GM12878 (cell line): ENCODE data around the gene MRPL18. TPM values are rescaled to one million over a fixed set of nuclear protein-coding genes. Genes with fewer than 3 reads are reported as not detected.

Experiments used
- ATAC-seq: fragments of 200-7000 bp; cut with Tn5 transposase; 3 replicates; pipeline ENCODE4 v1.9.1; 2020; ENCODE audit warnings: mild to moderate bottlenecking, moderate library complexity
- BruUV-seq: library from RNA; stranded (reverse); fragments of 400-500 nt; replicated peaks from 2 replicates; lab custom pipeline; 2021; lab: Mats Ljungman, UMichigan
- CTCF ChIA-PET: fragments of 300-600 bp; sonication (Branson Sonifier 250); formaldehyde crosslinking; extraction: SDS; loops from one replicate; lab custom pipeline; 2021; ENCODE audit warnings: inconsistent platforms; lab: Yijun Ruan, JAX
- POLR2A ChIA-PET: fragments of 350-600 bp; formaldehyde crosslinking; extraction: SDS; loops from one replicate; lab custom pipeline; 2021; ENCODE audit warnings: inconsistent platforms; lab: Charles Lee
- RAD21 ChIA-PET: fragments of 300-600 bp; sonication (Branson Sonifier 250); formaldehyde crosslinking; loops from one replicate; lab custom pipeline; 2023; ENCODE audit warnings: antibody characterized with exemption; ENCODE audit not compliant: unreplicated experiment; lab: Charles Lee
- SMC1A ChIA-PET: fragments of 300-600 bp; sonication (Branson Sonifier 250); formaldehyde crosslinking; loops from one replicate; lab custom pipeline; 2023; ENCODE audit not compliant: unreplicated experiment, uncharacterized antibody; lab: Charles Lee
- DNase-seq: peaks from one replicate; pipeline ENCODE4 v3.0.0-alpha.2; 2011; ENCODE audit warnings: low read depth, low spot score
- FAIRE-seq: peaks from 3 replicates; lab custom pipeline; 2011; peaks lifted over from hg19 to GRCh38; lab: Jason Lieb, UNC
- H2AFZ ChIP-seq: 2 replicates; pipeline ENCODE4 v1.6.0; 2011; ENCODE audit warnings: low read depth, low read length, control low read depth; ENCODE audit not compliant: control insufficient read depth
- H3K27ac ChIP-seq: 2 replicates; pipeline ENCODE4 v1.5.1; 2011; ENCODE audit warnings: control low read depth; ENCODE audit not compliant: control insufficient read depth, insufficient read depth
- H3K27me3 ChIP-seq, 2 experiments: replicated peaks in 1 of 2; 2 replicates each; pipeline versions ENCODE4 v1.6.0 to v1.6.1; 2011; ENCODE audit warnings: low read length in 1 of 2; ENCODE audit not compliant: control insufficient read depth in 2 of 2, insufficient read depth in 2 of 2
- H3K36me3 ChIP-seq, 2 experiments: 2 replicates each; pipeline ENCODE4 v1.5.1; 2011; ENCODE audit warnings: low read length in 1 of 2; ENCODE audit not compliant: control insufficient read depth in 2 of 2, insufficient read depth in 2 of 2
- H3K4me1 ChIP-seq: 2 replicates; pipeline ENCODE4 v1.6.1; 2011; ENCODE audit warnings: mild to moderate bottlenecking, low read length, moderate library complexity, mixed read lengths; ENCODE audit not compliant: control insufficient read depth, insufficient read depth
- H3K4me2 ChIP-seq: 2 replicates; pipeline ENCODE4 v1.6.0; 2011; ENCODE audit warnings: control low read depth; ENCODE audit not compliant: control insufficient read depth, insufficient read depth
- H3K4me3 ChIP-seq: fragments of 200-600 bp; sonication (generic); 2 replicates; pipeline ENCODE4 v1.5.1; 2016
- H3K79me2 ChIP-seq: 2 replicates; pipeline ENCODE4 v1.6.0; 2011; ENCODE audit warnings: low read length; ENCODE audit not compliant: control insufficient read depth, insufficient read depth
- H3K9ac ChIP-seq: 2 replicates; pipeline ENCODE4 v1.8.0; 2011; ENCODE audit warnings: low read length, control low read depth, mixed read lengths; ENCODE audit not compliant: control insufficient read depth, insufficient read depth
- H3K9me3 ChIP-seq: replicated peaks from 3 replicates; pipeline ENCODE4 v1.5.1; 2011; ENCODE audit warnings: mild to moderate bottlenecking, low read length; ENCODE audit not compliant: control insufficient read depth, insufficient read depth
- H4K20me1 ChIP-seq: 2 replicates; pipeline ENCODE4 v1.6.0; 2011; ENCODE audit not compliant: control insufficient read depth, insufficient read depth
- ETV6 ChIP-seq, 2 experiments: fragments of 450-650 bp in 1 of 2; IDR thresholded peaks in 1 of 2; conservative IDR thresholded peaks in 1 of 2; 2 replicates each; pipeline ENCODE4 v1.6.1; 2014; ENCODE audit warnings: antibody characterized with exemption in 1 of 2, borderline replicate concordance in 1 of 2, low read depth in 1 of 2, mild to moderate bottlenecking in 1 of 2, moderate library complexity in 1 of 2
- GABPA ChIP-seq: IDR thresholded peaks from 2 replicates; pipeline ENCODE4 v1.6.1; 2014; ENCODE audit warnings: antibody characterized with exemption, low read depth, mild to moderate bottlenecking, inconsistent platforms
- GATAD2B ChIP-seq: fragments of 450-650 bp; conservative IDR thresholded peaks from 2 replicates; pipeline ENCODE4 v1.6.1; 2017; ENCODE audit warnings: low read depth, mild to moderate bottlenecking, moderate library complexity
- HDAC2 ChIP-seq: fragments of 200-600 bp; sonication (generic); IDR thresholded peaks from 2 replicates; pipeline ENCODE4 v1.6.1; 2017
- IKZF2 ChIP-seq, 2 experiments: fragments of 450-650 bp; IDR thresholded peaks; 2 replicates each; pipeline ENCODE4 v1.6.1; 2017; ENCODE audit warnings: mild to moderate bottlenecking in 2 of 2, moderate library complexity in 2 of 2
- JUND ChIP-seq: IDR thresholded peaks from 2 replicates; pipeline ENCODE4 v1.6.1; 2012; ENCODE audit warnings: low read depth, mild to moderate bottlenecking, low read length, improper control_type of control experiment, moderate library complexity
- PKNOX1 ChIP-seq: fragments of 450-650 bp; IDR thresholded peaks from 2 replicates; pipeline ENCODE4 v1.6.1; 2016; ENCODE audit warnings: mild to moderate bottlenecking
- POLR2A ChIP-seq: IDR thresholded peaks from 2 replicates; pipeline ENCODE4 v1.6.1; 2011; ENCODE audit warnings: low read depth, mild to moderate bottlenecking, low read length
- RB1 ChIP-seq: fragments of 450-650 bp; formaldehyde crosslinking; IDR thresholded peaks from 2 replicates; pipeline ENCODE4 v1.6.1; 2017; ENCODE audit warnings: mild to moderate bottlenecking, borderline replicate concordance
- TCF3 ChIP-seq: IDR thresholded peaks from 2 replicates; pipeline ENCODE4 v1.6.1; 2012; ENCODE audit warnings: low read depth, mild to moderate bottlenecking, low read length, borderline replicate concordance; ENCODE audit not compliant: insufficient read depth
- TCF7 ChIP-seq: IDR thresholded peaks from 2 replicates; pipeline ENCODE4 v1.6.1; 2014; ENCODE audit warnings: antibody characterized with exemption, borderline replicate concordance
- ZNF207 ChIP-seq: fragments of 450-650 bp; IDR thresholded peaks from 2 replicates; pipeline ENCODE4 v1.6.1; 2014; ENCODE audit warnings: antibody characterized with exemption, mild to moderate bottlenecking, borderline replicate concordance
- ZNF217 ChIP-seq: fragments of 450-650 bp; IDR thresholded peaks from 2 replicates; pipeline ENCODE4 v1.6.1; 2017; ENCODE audit warnings: antibody characterized with exemption, mild to moderate bottlenecking
- WGBS: methylation state at CpG from one replicate; pipeline ENCODE4 v1.1.6; 2016; ENCODE audit warnings: low lambda C conversion rate; ENCODE audit not compliant: insufficient replicate concordance, insufficient coverage; ENCODE audit errors: missing lambda C conversion rate; 5-methylcytosine and 5-hydroxymethylcytosine counted together
- in situ Hi-C: fragments of 300-500 bp; cut with MboI; formaldehyde crosslinking; loops from 9 replicates; pipeline ENCODE4 v1.14.3; 2018; ENCODE audit warnings: mixed read lengths
- intact Hi-C: fragments of 100-400 bp; cut with micrococcal nuclease; formaldehyde crosslinking; loops from one replicate; pipeline ENCODE4 v1.14.2; 2022; ENCODE audit not compliant: unreplicated experiment
- polyA plus RNA-seq, 11 experiments: library from polyadenylated mRNA; depleted of rRNA in 4 of 11; unstranded in 6 of 11; stranded (reverse) in 5 of 11; fragments of >200 nt; fragmentation: Nextera tagmentation in 4 of 11; fragmentation: Illumina TruSeq in 1 of 11; extraction: Ambion mirVana in 4 of 11; extraction: Trizol in 1 of 11; gene quantifications; 1 replicate in 1 of 11; 2 replicates in 10 of 11; pipeline versions ENCODE4 v1.2.1 to v1.2.3, GENCODE V29; 2011 to 2016; ENCODE audit warnings: inconsistent platforms in 2 of 11, missing spikeins in 2 of 11, low read depth in 1 of 11
- total RNA-seq, 4 experiments: library from RNA; depleted of rRNA in 3 of 4; stranded (reverse); fragments of >200 nt in 3 of 4; fragmentation: Illumina TruSeq in 1 of 4; extraction: Trizol in 1 of 4; gene quantifications; 2 replicates each; pipeline versions ENCODE4 v1.2.1 to v1.2.3, GENCODE V29; 2013 to 2021
- TF ChIP-seq, protein P1 (sequence below): fragments of 450-650 bp; IDR thresholded peaks from 2 replicates; pipeline ENCODE4 v1.6.1; 2014; ENCODE audit warnings: mild to moderate bottlenecking

MRPL18 gene
- total and polyA plus RNA-seq, 10 of the 15 experiments (the other 5 are each of a cell fraction or from before 2014, with no cell fraction given) = 68.5 to 203 (median 116) TPM

GRCh38 chr6:159819932-159820640, 29.8 kb downstream of the MRPL18 start:
- Histone ChIP-seq H3K4me3 (no peak overlapping the region), H3K79me2 (no peaks in the 10 kb centered on the region), H3K27me3 (no peaks in the 10 kb centered on the region; a peak in 1 of 4 replicates), H2AFZ (peak overlapping the region; percentile 72), H4K20me1 (no peaks in the 10 kb centered on the region), H3K36me3 (no peaks in the 10 kb centered on the region), H3K4me2 (peak overlapping the region; percentile 69), H3K4me1 (no peaks in the 10 kb centered on the region), H3K27ac (no peak overlapping the region)
- ChIA-PET POLR2A (interaction anchor here (0.6 to 2.1 kb wide), 3 partner anchors 9 to 1510 kb away, joined by 3 to 6 read pairs (median 3); no protein-coding TSS in a partner anchor), RAD21 (no interaction called here)
- DNase-seq (no peak), ATAC-seq (peak; percentile 73)
- in situ Hi-C loops = no loop called here
- no TSS peak for BruUV-seq
- TF ChIP-seq JUND = no peak
- TF ChIP-seq PKNOX1 = peak; percentile 12; the same call in 1 of the 2 replicates
- TF ChIP-seq, all 136 proteins: peak for 1
- H3K9ac ChIP-seq = no peak overlapping the region
- intact Hi-C loops = no loop called here
- CTCF ChIA-PET = interaction anchor here (1.6 kb wide), 1 partner anchor 138 kb away, joined by 4 read pairs; no protein-coding TSS in a partner anchor
- WGBS = 33% methylated on average over 28 of the region's 28 CpGs
- FAIRE-seq = no peak
- H3K9me3 ChIP-seq = no peaks in the 10 kb centered on the region
- SMC1A ChIA-PET = interaction anchor here (1.1 kb wide), 1 partner anchor 33 kb away, joined by 3 read pairs; no protein-coding TSS in a partner anchor

- no peak overlapping the region for H2AFZ ChIP-seq
- no peaks in the 10 kb centered on the region for H3K4me1 ChIP-seq
- TF ChIP-seq, protein P1, sequence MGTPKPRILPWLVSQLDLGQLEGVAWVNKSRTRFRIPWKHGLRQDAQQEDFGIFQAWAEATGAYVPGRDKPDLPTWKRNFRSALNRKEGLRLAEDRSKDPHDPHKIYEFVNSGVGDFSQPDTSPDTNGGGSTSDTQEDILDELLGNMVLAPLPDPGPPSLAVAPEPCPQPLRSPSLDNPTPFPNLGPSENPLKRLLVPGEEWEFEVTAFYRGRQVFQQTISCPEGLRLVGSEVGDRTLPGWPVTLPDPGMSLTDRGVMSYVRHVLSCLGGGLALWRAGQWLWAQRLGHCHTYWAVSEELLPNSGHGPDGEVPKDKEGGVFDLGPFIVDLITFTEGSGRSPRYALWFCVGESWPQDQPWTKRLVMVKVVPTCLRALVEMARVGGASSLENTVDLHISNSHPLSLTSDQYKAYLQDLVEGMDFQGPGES = no peak
- TF ChIP-seq HDAC2 (no peak), TCF3 (no peak), IKZF2 (IDR thresholded peaks at IDR 0.05) (no peak), ZNF207 (no peak), RB1 (no peak), ZNF217 (no peak), ETV6 (conservative IDR thresholded peaks at IDR 0.05 in 1 of 2, IDR thresholded peaks at IDR 0.05 in 1 of 2; ENCODE audit: borderline replicate concordance in 1 of 2, low read depth in 1 of 2) (no peak), GATAD2B (no peak), POLR2A (no peak), TCF7 (no peak), GABPA (no peak)
- in situ Hi-C loops (no loop called here), intact Hi-C loops (no loop called here)
- no peaks in the 10 kb centered on the region for H3K36me3 ChIP-seq
- no peak overlapping the region for H3K4me2 ChIP-seq
- H3K27ac ChIP-seq = no peak overlapping the region
- H3K9me3 ChIP-seq = no peaks in the 10 kb centered on the region
- BruUV-seq = no TSS peak
- WGBS = 65% methylated on average over 11 of the region's 11 CpGs
- ChIA-PET POLR2A (interaction anchor here (2.1 kb wide), 1 partner anchor 8 kb away, joined by 6 read pairs; no protein-coding TSS in a partner anchor), SMC1A (interaction anchor here (0.6 to 1.1 kb wide), 2 partner anchors 31 to 233 kb away, joined by 3 read pairs; no protein-coding TSS in a partner anchor), RAD21 (interaction anchor here (0.7 kb wide), 1 partner anchor 40 kb away, joined by 3 read pairs; no protein-coding TSS in a partner anchor), CTCF (interaction anchor here (1.0 to 1.6 kb wide), 2 partner anchors 22 to 139 kb away, joined by 3 to 4 read pairs; no protein-coding TSS in a partner anchor)
- no peaks in the 10 kb centered on the region; a peak in 1 of 4 replicates for H3K27me3 ChIP-seq
- H3K79me2 ChIP-seq = no peaks in the 10 kb centered on the region
- DNase-seq (no peak), ATAC-seq (no peak), FAIRE-seq (no peak)
- H3K9ac ChIP-seq = no peak overlapping the region
- no peaks in the 10 kb centered on the region for H4K20me1 ChIP-seq
- no peak overlapping the region for H3K4me3 ChIP-seq
Measured at GRCh38 chr6:159821122-159821521, 30.9 kb downstream of the MRPL18 start.
